Mesenchymal stem cell (in vitro differentiated cells and primary cell): ENCODE data around the gene TMEM175.

ENCODE experiments used
- DNase-seq: peaks from one replicate; pipeline ENCODE4 v3.0.0-alpha.2; 2013
- H2AFZ ChIP-seq: one replicate; pipeline ENCODE4 v1.6.1; 2013; ENCODE audit warnings: low read depth, mild to moderate bottlenecking, control low read depth, inconsistent platforms, low read length, moderate library complexity
- H2AK5ac ChIP-seq: 2 replicates; pipeline ENCODE4 v1.6.1; 2013; ENCODE audit warnings: low read length, moderate library complexity, mild to moderate bottlenecking, inconsistent platforms; ENCODE audit not compliant: severe bottlenecking
- H2BK120ac ChIP-seq: one replicate; pipeline ENCODE4 v1.6.1; 2013; ENCODE audit warnings: low read depth, mild to moderate bottlenecking, inconsistent platforms, low read length, moderate library complexity
- H2BK12ac ChIP-seq, 2 experiments: one replicate each; pipeline ENCODE4 v1.6.1; 2013; ENCODE audit warnings: inconsistent platforms in 2 of 2, low read length in 2 of 2, mild to moderate bottlenecking in 2 of 2, moderate library complexity in 2 of 2, control low read depth in 1 of 2
- H2BK15ac ChIP-seq: one replicate; pipeline ENCODE4 v1.6.1; 2013; ENCODE audit warnings: mild to moderate bottlenecking, low read depth, inconsistent platforms; ENCODE audit not compliant: poor library complexity, severe bottlenecking
- H2BK5ac ChIP-seq: 2 replicates; pipeline ENCODE4 v1.6.1; 2013; ENCODE audit warnings: low read depth, mild to moderate bottlenecking, low read length, control low read depth, inconsistent platforms; ENCODE audit not compliant: poor library complexity, severe bottlenecking
- H3K14ac ChIP-seq, 2 experiments: one replicate each; pipeline ENCODE4 v1.6.1; 2013; ENCODE audit warnings: inconsistent platforms in 2 of 2, low read length in 2 of 2, control low read depth in 1 of 2, mild to moderate bottlenecking in 1 of 2, moderate library complexity in 1 of 2
- H3K18ac ChIP-seq, 2 experiments: one replicate each; pipeline ENCODE4 v1.6.1; 2013; ENCODE audit warnings: inconsistent platforms in 2 of 2, low read length in 2 of 2, control low read depth in 1 of 2, low read depth in 1 of 2, mild to moderate bottlenecking in 1 of 2
- H3K23ac ChIP-seq, 2 experiments: one replicate each; pipeline ENCODE4 v1.6.1; 2013; ENCODE audit warnings: inconsistent platforms in 2 of 2, low read length in 2 of 2, mild to moderate bottlenecking in 2 of 2, moderate library complexity in 2 of 2, control low read depth in 1 of 2
- H3K27ac ChIP-seq: 2 replicates; pipeline ENCODE4 v1.5.1; 2013; ENCODE audit warnings: mild to moderate bottlenecking, moderate library complexity, low read length, control low read depth, inconsistent platforms; ENCODE audit not compliant: poor library complexity, severe bottlenecking
- H3K27me3 ChIP-seq, 2 experiments: 2 replicates each; pipeline versions ENCODE4 v1.6.1 to v1.7.0; 2013; ENCODE audit warnings: low read length in 2 of 2, mild to moderate bottlenecking in 2 of 2, moderate library complexity in 2 of 2, control low read depth in 1 of 2, inconsistent platforms in 1 of 2; ENCODE audit not compliant: control insufficient read depth in 1 of 2, insufficient read depth in 1 of 2
- H3K36me3 ChIP-seq, 2 experiments: 2 replicates each; pipeline versions ENCODE4 v1.6.1 to v1.7.0; 2013; ENCODE audit warnings: low read length in 2 of 2, control low read depth in 1 of 2, inconsistent platforms in 1 of 2, low read depth in 1 of 2, mild to moderate bottlenecking in 1 of 2; ENCODE audit not compliant: insufficient read depth in 2 of 2, control insufficient read depth in 1 of 2
- H3K4ac ChIP-seq, 2 experiments: one replicate each; pipeline ENCODE4 v1.6.1; 2013; ENCODE audit warnings: inconsistent platforms in 2 of 2, low read length in 2 of 2, mild to moderate bottlenecking in 2 of 2, moderate library complexity in 2 of 2, control low read depth in 1 of 2, low read depth in 1 of 2
- H3K4me1 ChIP-seq: 2 replicates; pipeline ENCODE4 v1.6.1; 2013; ENCODE audit warnings: low read depth, low read length, control low read depth; ENCODE audit not compliant: control insufficient read depth, insufficient read depth
- H3K4me2 ChIP-seq: 2 replicates; pipeline ENCODE4 v1.6.1; 2013; ENCODE audit warnings: low read length, mild to moderate bottlenecking, inconsistent platforms; ENCODE audit not compliant: poor library complexity, severe bottlenecking
- H3K4me3 ChIP-seq, 2 experiments: 2 replicates each; pipeline versions ENCODE4 v1.5.1 to v1.7.0; 2013; ENCODE audit warnings: low read length in 2 of 2, mild to moderate bottlenecking in 2 of 2, control low read depth in 1 of 2, low read depth in 1 of 2; ENCODE audit not compliant: insufficient read depth in 1 of 2
- H3K79me1 ChIP-seq: replicated peaks from 2 replicates; pipeline ENCODE4 v1.6.1; 2013; ENCODE audit warnings: mild to moderate bottlenecking, control low read depth, low read length, inconsistent platforms; ENCODE audit not compliant: poor library complexity, severe bottlenecking
- H3K9ac ChIP-seq: 2 replicates; pipeline ENCODE4 v1.7.0; 2013; ENCODE audit warnings: mild to moderate bottlenecking, low read length, moderate library complexity
- H3K9me3 ChIP-seq: 2 replicates; pipeline ENCODE4 v1.7.0; 2013; ENCODE audit warnings: mild to moderate bottlenecking, low read length; ENCODE audit not compliant: control insufficient read depth
- H4K8ac ChIP-seq: one replicate; pipeline ENCODE4 v1.6.1; 2013; ENCODE audit warnings: inconsistent platforms, mild to moderate bottlenecking, low read length, moderate library complexity
- H4K91ac ChIP-seq: one replicate; pipeline ENCODE4 v1.6.1; 2013; ENCODE audit warnings: mild to moderate bottlenecking, low read length, inconsistent platforms
- WGBS: methylation state at CpG from one replicate; pipeline ENCODE4 v1.1.7; 2013; ENCODE audit warnings: mixed read lengths; 5-methylcytosine and 5-hydroxymethylcytosine counted together

The TMEM175 gene

DNA sequence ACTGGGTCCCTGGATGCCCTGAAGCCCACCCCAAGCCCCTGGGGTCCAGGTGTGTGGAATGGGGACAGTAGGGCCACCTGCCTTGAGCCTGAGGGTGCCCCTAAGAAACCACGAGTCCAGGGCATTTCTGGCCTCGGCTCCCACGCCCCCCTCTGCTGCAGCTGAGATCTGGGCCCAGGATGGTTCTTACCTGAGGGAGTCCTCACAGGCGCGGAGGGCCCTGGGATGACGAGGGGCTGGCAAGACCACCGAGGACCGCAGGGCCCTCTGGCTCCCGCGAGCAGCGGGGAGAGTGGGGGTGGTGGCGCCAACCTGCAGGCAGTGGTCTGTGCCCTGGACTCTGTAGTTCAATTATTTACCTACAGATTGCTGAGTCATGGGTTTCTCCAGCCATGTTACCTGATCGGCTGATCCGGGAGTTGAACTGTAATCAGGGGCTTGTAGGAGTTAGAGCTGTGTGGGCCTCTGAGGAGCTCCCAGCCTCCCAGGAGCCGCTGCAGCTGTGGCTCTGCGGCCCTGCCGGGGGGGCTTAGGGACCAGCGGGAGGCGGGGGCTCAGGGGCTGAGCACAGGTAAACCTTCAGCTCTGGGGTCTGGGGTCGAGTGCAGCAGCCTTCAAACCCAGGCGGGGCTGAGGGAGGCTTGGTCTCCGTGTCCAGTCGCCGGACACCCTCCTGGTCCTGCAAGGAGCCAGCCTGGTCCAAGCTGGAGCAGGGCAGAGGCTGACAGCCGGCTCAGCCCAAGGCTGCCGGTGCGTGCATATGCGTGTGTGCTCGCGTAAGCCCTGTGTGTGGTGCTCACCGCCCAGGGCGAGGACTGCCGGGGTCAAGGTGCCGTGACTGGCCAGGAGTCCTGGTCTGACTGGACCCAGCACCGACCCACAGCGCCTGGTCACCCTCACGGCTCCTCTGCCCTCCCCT, 61.1 kb downstream of the TMEM175 start, which contains the start of gene SLC26A1:
SLC26A1 (minus strand) TSS at position 294 of the 919 bp plus-strand sequence. CDS start 1,701 bp downstream, outside the sequence.
- Histone ChIP-seq H3K4me1 (peaks cover 33% of the 10 kb centered on the region), H3K4ac (no peak within 1 kb of the TSS), H2BK5ac (no peak within 1 kb of the TSS), H3K4me2 (peak within 1 kb of the TSS; percentile 31), H3K9me3 (no peaks in the 10 kb centered on the region), H3K27ac (no peak within 1 kb of the TSS), H3K23ac (no peak within 1 kb of the TSS), H3K36me3 (peaks cover 19 to 39% of the 10 kb centered on the region in 2 experiments), H3K14ac (peak within 1 kb of the TSS in 1 of 2 experiments; percentile 19), H3K4me3 (no peak within 1 kb of the TSS), H3K18ac (no peak within 1 kb of the TSS), H3K79me1 (peaks cover 18% of the 10 kb centered on the region), H2BK15ac (no peak within 1 kb of the TSS), H2BK12ac (peak within 1 kb of the TSS in 1 of 2 experiments; percentile 15), H2BK120ac (no peak within 1 kb of the TSS), H2AFZ (no peak within 1 kb of the TSS), H2AK5ac (no peak within 1 kb of the TSS), H3K9ac (no peak within 1 kb of the TSS), H4K8ac (no peak within 1 kb of the TSS), H3K27me3 (peaks cover 22 to 26% of the 10 kb centered on the region in 2 experiments), H4K91ac (no peak within 1 kb of the TSS)
- DNase-seq: no peak
- WGBS: 89% methylated on average over 34 of the region's 37 CpGs

- H2BK5ac ChIP-seq: no peak overlapping the region
- H2BK12ac ChIP-seq: no peak overlapping the region
- no peak overlapping the region for H2BK15ac ChIP-seq
- H2AK5ac ChIP-seq: no peak overlapping the region
- no peak overlapping the region for H3K27ac ChIP-seq
- no peak overlapping the region for H3K4ac ChIP-seq
- H2AFZ ChIP-seq: no peak overlapping the region
- DNase-seq: no peak
- H4K8ac ChIP-seq: no peak overlapping the region
- H4K91ac ChIP-seq: no peak overlapping the region
- H2BK120ac ChIP-seq: no peak overlapping the region
- H3K14ac ChIP-seq: no peak overlapping the region
- WGBS: 87% methylated on average over 23 of the region's 23 CpGs
- H3K36me3 ChIP-seq: peaks cover 9 to 18% of the 10 kb centered on the region in 2 experiments
- no peaks in the 10 kb centered on the region for H3K9me3 ChIP-seq
- H3K79me1 ChIP-seq: peaks cover 7% of the 10 kb centered on the region
- no peak overlapping the region for H3K18ac ChIP-seq
- H3K4me3 ChIP-seq: no peak overlapping the region
- H3K9ac ChIP-seq: no peak overlapping the region
- peaks cover 33% of the 10 kb centered on the region for H3K4me1 ChIP-seq
- H3K27me3 ChIP-seq: peaks cover 33 to 37% of the 10 kb centered on the region in 2 experiments
- no peak overlapping the region for H3K4me2 ChIP-seq
- H3K23ac ChIP-seq: no peak overlapping the region
Measured at GRCh38 chr4:995311-996026, 63.2 kb downstream of the TMEM175 start.

GRCh38 chr4:996030-996996, 64.1 kb downstream of the TMEM175 start:
- no peak overlapping the region for H2AFZ ChIP-seq
- H3K9me3 ChIP-seq: no peaks in the 10 kb centered on the region
- H2BK12ac ChIP-seq: no peak overlapping the region
- no peak overlapping the region for H2BK120ac ChIP-seq
- H3K23ac ChIP-seq: no peak overlapping the region
- no peak overlapping the region for H3K4me2 ChIP-seq
- DNase-seq: no peak
- H3K4me3 ChIP-seq: no peak overlapping the region
- no peak overlapping the region for H2AK5ac ChIP-seq
- H3K36me3 ChIP-seq: peaks cover 2 to 10% of the 10 kb centered on the region in 2 experiments
- H3K79me1 ChIP-seq: peaks cover 4% of the 10 kb centered on the region
- no peak overlapping the region for H3K9ac ChIP-seq
- peaks cover 33% of the 10 kb centered on the region for H3K4me1 ChIP-seq
- no peak overlapping the region for H2BK5ac ChIP-seq
- H3K27me3 ChIP-seq: peaks cover 41 to 46% of the 10 kb centered on the region in 2 experiments
- H3K18ac ChIP-seq: no peak overlapping the region
- H2BK15ac ChIP-seq: no peak overlapping the region
- peak overlapping the region in 1 of 2 experiments; percentile 18 for H3K14ac ChIP-seq
- no peak overlapping the region for H4K8ac ChIP-seq
- WGBS: 71% methylated on average over 15 of the region's 15 CpGs
- H4K91ac ChIP-seq: no peak overlapping the region
- H3K4ac ChIP-seq: no peak overlapping the region
- no peak overlapping the region for H3K27ac ChIP-seq
